Measurements from ENCODE around the gene UBE2C. TPM values are rescaled to one million over a fixed set of nuclear protein-coding genes. Genes with fewer than 3 reads are reported as not detected.

The UBE2C gene
- total RNA-seq, 1 experiment from 2014 or later: 423 TPM

GRCh38 chr20:45776931-45777330 is 35.5 kb upstream of the UBE2C start:
- H3K4me3 Mint-ChIP-seq (ENCODE audit: unreplicated experiment): no peak overlapping the region
- H3K9me3 Mint-ChIP-seq (ENCODE audit: unreplicated experiment): no peaks in the 10 kb centered on the region
- H3K4me1 ChIP-seq: no peaks in the 10 kb centered on the region; the same call in 1 of the 2 replicates
- peaks cover 3% of the 10 kb centered on the region for H3K27me3 Mint-ChIP-seq (ENCODE audit: insufficient read depth, unreplicated experiment)
- no peaks in the 10 kb centered on the region for H3K36me3 ChIP-seq (ENCODE audit: control insufficient read depth, insufficient read depth, low read length)
- no peaks in the 10 kb centered on the region for H3K4me1 Mint-ChIP-seq (ENCODE audit: low read depth, unreplicated experiment)
- intact Hi-C loops (cut with micrococcal nuclease; ENCODE audit: unreplicated experiment): no loop called here
- no peak overlapping the region for H3K4me3 ChIP-seq (ENCODE audit: low read depth, low read length)
- no peaks in the 10 kb centered on the region for H3K9me3 ChIP-seq
- H3K27me3 ChIP-seq (replicated peaks; ENCODE audit: control insufficient read depth, insufficient read depth, low read length): 0 out of 2 replicates have a peak, but pooled peaks cover 2% of the 10 kb centered on the region
- ChIA-PET CTCF (no interaction called here), POLR2A (interaction anchor here (0.6 kb wide), 1 partner anchor 30 kb away, joined by 4 read pairs; no protein-coding TSS in a partner anchor)
- no peak for TF ChIP-seq CTCF (IDR thresholded peaks at IDR 0.05; ENCODE audit: insufficient read depth in 1 of 2, low read depth in 1 of 2, low read length in 1 of 2, severe bottlenecking in 1 of 2, unreplicated experiment in 1 of 2)
- no TSS peak for BruUV-seq (replicated peaks)
- DNase-seq: no peak
- no peaks in the 10 kb centered on the region for H3K36me3 Mint-ChIP-seq (ENCODE audit: insufficient read depth, unreplicated experiment)
- no peak overlapping the region for H3K27ac Mint-ChIP-seq (ENCODE audit: unreplicated experiment)

- ChIA-PET POLR2A (interaction anchor here (1.4 kb wide), 1 partner anchor 13 kb away, joined by 4 read pairs; the partner anchor contains the start of genes DNTTIP1 and WFDC3), CTCF (interaction anchor here (2.6 kb wide), 1 partner anchor 8 kb away, joined by 18 read pairs; no protein-coding TSS in a partner anchor)
- Mint-ChIP-seq H3K36me3 (ENCODE audit: insufficient read depth, unreplicated experiment) (no peaks in the 10 kb centered on the region), H3K4me1 (ENCODE audit: low read depth, unreplicated experiment) (no peaks in the 10 kb centered on the region), H3K4me3 (ENCODE audit: unreplicated experiment) (no peak overlapping the region), H3K9me3 (ENCODE audit: unreplicated experiment) (no peaks in the 10 kb centered on the region), H3K27me3 (ENCODE audit: insufficient read depth, unreplicated experiment) (peaks cover 3% of the 10 kb centered on the region), H3K27ac (ENCODE audit: unreplicated experiment) (no peak overlapping the region)
- Histone ChIP-seq H3K9me3 (no peaks in the 10 kb centered on the region), H3K27me3 (replicated peaks; ENCODE audit: control insufficient read depth, insufficient read depth, low read length) (no peaks in the 10 kb centered on the region), H3K36me3 (ENCODE audit: control insufficient read depth, insufficient read depth, low read length) (no peaks in the 10 kb centered on the region), H3K4me1 (no peaks in the 10 kb centered on the region; the same call in 1 of the 2 replicates), H3K4me3 (ENCODE audit: low read depth, low read length) (no peak overlapping the region)
- no TSS peak for BruUV-seq (replicated peaks)
- TF ChIP-seq CTCF (IDR thresholded peaks at IDR 0.05; ENCODE audit: insufficient read depth in 1 of 2, low read depth in 1 of 2, low read length in 1 of 2, severe bottlenecking in 1 of 2, unreplicated experiment in 1 of 2): no peak
- no peak for DNase-seq
- intact Hi-C loops (cut with micrococcal nuclease; ENCODE audit: unreplicated experiment): no loop called here
Observed at GRCh38 chr20:45779011-45779915, 33.2 kb upstream of the UBE2C start.

- no peak overlapping the region for H3K4me3 ChIP-seq (ENCODE audit: low read depth, low read length)
- H3K9me3 Mint-ChIP-seq (ENCODE audit: unreplicated experiment): no peaks in the 10 kb centered on the region
- H3K9me3 ChIP-seq: no peaks in the 10 kb centered on the region
- CTCF ChIA-PET: interaction anchor here (2.6 kb wide), 1 partner anchor 9 kb away, joined by 18 read pairs; no protein-coding TSS in a partner anchor
- H3K36me3 Mint-ChIP-seq (ENCODE audit: insufficient read depth, unreplicated experiment): no peaks in the 10 kb centered on the region
- TF ChIP-seq CTCF (IDR thresholded peaks at IDR 0.05; ENCODE audit: insufficient read depth in 1 of 2, low read depth in 1 of 2, low read length in 1 of 2, severe bottlenecking in 1 of 2, unreplicated experiment in 1 of 2): no peak
- H3K27ac Mint-ChIP-seq (ENCODE audit: unreplicated experiment): no peak overlapping the region
- intact Hi-C loops (cut with micrococcal nuclease; ENCODE audit: unreplicated experiment): no loop called here
- H3K4me1 Mint-ChIP-seq (ENCODE audit: low read depth, unreplicated experiment): no peaks in the 10 kb centered on the region
- H3K36me3 ChIP-seq (ENCODE audit: control insufficient read depth, insufficient read depth, low read length): no peaks in the 10 kb centered on the region
- POLR2A ChIA-PET: interaction anchor here (1.1 to 1.4 kb wide), 2 partner anchors 9 to 12 kb away, joined by 3 to 4 read pairs; partner anchors contain the start of genes DNTTIP1 and WFDC3
- H3K27me3 ChIP-seq (replicated peaks; ENCODE audit: control insufficient read depth, insufficient read depth, low read length): no peaks in the 10 kb centered on the region
- H3K4me3 Mint-ChIP-seq (ENCODE audit: unreplicated experiment): no peak overlapping the region
- no peaks in the 10 kb centered on the region; the same call in 1 of the 2 replicates for H3K4me1 ChIP-seq
- BruUV-seq (replicated peaks): no TSS peak
- H3K27me3 Mint-ChIP-seq (ENCODE audit: insufficient read depth, unreplicated experiment): no peaks in the 10 kb centered on the region
- DNase-seq: no peak
Observed at GRCh38 chr20:45780159-45780558, 32.3 kb upstream of the UBE2C start.

Measured in Caco-2 (cell line).